ELR (cell line): ENCODE data around the gene APLP1.
A peak's percentile ranks its signal among the peaks of the same experiment; 100 is the strongest.
"Not testable (repeated sequence)": the region's sequence is repeated elsewhere in the genome, so short reads cannot be mapped to it uniquely, and the experiment has no call there.

ENCODE experiments used
- DNase-seq: peaks from one replicate; pipeline ENCODE4 v3.0.0-alpha.2; 2015; ENCODE audit warnings: low read depth

Gene APLP1

DNA sequence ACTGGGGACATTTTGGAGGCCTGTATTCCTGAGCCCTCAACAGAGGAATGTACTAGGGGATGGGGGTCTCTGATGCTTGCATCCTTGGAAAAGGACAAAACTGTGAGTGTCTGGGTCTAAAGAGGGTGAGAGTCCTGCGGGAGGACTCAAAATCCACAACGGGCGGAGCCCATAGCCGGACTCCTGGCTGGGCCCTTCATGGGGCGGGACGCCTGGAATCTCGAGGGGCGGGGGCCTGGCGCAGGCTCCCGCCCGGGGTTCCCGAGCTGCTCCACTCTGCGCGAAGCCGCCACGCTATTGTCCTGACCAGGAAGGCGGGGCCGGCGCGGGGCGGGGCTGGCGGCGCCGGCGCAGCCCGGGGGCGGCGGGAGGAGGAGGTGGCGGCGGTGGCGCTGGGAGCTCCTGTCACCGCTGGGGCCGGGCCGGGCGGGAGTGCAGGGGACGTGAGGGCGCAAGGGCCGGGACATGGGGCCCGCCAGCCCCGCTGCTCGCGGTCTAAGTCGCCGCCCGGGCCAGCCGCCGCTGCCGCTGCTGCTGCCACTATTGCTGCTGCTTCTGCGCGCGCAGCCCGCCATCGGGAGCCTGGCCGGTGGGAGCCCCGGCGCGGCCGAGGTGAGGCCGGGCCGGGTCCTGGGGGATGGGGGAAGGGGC lies at the start of gene APLP1:
APLP1 (plus strand) TSS at position 403 of the 651 bp plus-strand sequence; CDS start at position 466, 63 bp downstream.
- peak; percentile 58 for DNase-seq

GRCh38 chr19:35822579-35822978 lies 45.8 kb upstream of the APLP1 start:
- no peak for DNase-seq

- DNase-seq, result no peak
Observed at GRCh38 chr19:35824150-35824549, 44.2 kb upstream of the APLP1 start.

GRCh38 chr19:35828692-35829301 lies 39.6 kb upstream of the APLP1 start:
- DNase-seq, result peak; percentile 59

- no peak for DNase-seq
Observed at GRCh38 chr19:35830986-35831385, 37.4 kb upstream of the APLP1 start.

DNA sequence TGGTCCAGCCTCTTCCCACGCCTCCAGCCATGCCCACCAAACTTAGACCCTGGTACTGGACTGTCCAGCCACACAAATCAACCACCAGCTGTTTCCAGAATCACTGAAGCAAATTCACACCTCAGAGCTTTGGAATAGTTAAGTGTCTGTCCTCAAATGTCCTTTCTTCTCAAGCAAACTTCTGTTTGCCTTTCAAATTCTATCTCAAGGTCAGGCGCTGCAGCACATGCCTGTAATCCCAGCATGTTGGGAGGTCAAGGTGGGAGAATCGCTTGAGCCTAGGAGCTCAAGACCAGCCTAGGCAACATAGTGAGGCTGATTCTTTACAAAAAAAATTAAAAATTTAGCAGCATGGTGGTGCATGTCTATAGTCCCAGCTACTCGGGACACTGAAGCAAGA lies 36.3 kb upstream of the APLP1 start:
- no peak for DNase-seq

GRCh38 chr19:35833972-35834371 lies 34.4 kb upstream of the APLP1 start:
- DNase-seq, result no peak

DNA sequence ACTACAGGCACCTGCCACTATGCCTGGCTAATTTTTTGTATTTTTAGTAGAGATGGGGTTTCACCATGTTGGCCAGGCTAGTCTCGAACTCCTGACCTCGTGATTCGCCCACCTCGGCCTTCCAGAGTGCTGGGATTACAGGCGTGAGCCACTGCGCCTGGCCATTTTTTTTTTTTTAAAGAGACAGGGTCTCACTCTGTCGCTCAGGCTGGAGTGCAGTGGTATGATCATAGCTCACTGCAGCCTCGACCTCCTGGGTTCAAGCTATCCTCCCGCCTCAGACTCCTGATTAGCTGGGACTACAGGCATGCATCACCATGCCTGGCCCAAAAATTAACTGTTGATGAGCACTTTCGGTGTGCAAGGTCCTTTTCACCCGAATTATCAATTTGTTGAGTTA lies 32.3 kb upstream of the APLP1 start:
- DNase-seq, result not testable (repeated sequence)

DNA sequence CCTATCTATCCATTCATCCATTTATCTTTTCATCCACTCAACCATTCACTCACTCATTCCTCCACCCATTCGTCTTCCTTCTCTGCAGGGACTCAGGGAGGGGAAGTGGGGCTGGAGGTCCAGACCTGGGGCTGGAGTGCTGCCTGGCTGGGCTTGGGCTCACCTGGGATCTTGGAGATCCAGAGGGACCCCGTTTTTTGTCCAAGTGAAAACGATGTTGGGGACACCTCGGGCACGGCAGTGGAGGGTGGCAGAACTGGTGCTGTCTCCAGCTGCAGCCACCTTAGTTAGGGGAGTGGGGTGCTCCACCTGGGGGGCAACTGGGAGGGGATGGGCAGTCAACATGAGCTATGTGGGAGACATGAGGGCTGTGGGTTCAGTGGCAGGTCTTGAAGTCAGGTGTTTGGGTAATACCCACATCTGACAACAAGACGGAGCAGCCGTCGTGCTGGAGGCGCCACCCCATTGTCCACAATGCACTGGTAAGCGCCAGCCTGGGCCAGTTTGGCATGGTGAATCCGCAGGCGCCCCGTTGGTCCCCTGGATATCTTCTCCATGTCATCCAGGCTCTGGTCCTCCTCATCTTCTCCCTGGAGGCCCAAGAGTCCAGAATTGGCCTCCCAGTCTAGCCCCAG lies 26.3 kb upstream of the APLP1 start:
- DNase-seq, result no peak

DNA sequence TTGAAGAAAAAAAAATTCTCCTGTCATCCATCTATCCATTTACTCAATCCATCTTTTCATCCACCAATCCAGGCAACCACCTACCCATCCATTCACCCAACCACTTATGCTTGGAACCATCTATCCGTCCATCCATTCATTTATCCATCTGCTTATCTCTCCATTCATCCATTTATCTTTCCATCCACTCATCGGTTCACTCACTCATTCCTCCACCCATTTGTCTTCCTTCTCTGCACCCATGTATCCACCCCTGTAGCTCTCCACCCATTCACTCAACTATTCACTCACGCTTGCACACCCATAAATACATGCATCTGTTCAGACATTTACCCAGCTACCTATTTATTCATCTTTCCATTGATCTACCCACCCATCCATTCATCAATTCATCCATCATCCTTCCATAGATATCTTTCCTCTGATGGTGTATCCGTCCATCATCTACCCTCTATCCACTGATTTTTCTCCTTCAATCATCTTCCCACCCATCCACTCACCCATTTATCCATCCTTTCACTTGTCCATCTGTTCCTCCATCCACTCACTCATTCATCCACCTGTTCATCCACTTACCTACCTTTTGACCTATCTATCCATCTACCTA lies 25.6 kb upstream of the APLP1 start:
- DNase-seq, result no peak

GRCh38 chr19:35843676-35844481 lies 24.5 kb upstream of the APLP1 start:
- DNase-seq, result no peak

DNA sequence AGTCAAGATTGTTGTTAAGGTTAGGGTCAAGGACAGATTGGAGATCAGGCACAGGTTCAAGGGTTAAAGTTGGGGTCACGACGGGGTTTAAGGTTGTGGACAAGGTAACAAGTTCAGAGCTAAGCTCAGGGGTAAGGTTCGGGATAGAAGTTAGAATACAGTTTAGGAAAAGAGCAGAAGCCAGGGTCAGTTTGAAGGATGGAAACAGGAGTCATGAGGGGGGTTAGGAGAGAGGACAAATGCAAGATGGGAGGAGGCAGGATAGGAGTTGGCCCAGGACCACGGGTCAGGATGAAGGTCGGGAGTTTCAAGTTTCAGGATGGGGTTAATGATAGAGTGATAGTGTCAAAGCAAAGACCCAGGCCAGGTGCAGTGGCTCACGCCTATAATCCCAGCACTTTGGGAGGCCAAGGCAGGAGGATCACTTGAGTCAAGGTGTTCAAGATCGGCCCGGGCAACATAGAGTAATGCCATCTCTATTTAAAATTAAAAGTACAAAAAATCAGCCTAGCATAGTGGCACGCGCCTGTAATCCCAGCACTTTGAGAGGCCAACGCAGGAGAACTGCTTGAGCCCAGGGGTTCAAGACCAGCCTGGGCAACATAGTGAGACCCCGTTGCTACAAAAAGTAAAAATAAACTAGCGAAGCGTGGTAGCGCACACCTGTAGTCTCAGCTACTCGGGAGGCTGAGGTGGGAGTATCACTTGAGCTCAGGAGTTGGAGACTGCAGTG lies 23.7 kb upstream of the APLP1 start:
- no peak for DNase-seq

DNA sequence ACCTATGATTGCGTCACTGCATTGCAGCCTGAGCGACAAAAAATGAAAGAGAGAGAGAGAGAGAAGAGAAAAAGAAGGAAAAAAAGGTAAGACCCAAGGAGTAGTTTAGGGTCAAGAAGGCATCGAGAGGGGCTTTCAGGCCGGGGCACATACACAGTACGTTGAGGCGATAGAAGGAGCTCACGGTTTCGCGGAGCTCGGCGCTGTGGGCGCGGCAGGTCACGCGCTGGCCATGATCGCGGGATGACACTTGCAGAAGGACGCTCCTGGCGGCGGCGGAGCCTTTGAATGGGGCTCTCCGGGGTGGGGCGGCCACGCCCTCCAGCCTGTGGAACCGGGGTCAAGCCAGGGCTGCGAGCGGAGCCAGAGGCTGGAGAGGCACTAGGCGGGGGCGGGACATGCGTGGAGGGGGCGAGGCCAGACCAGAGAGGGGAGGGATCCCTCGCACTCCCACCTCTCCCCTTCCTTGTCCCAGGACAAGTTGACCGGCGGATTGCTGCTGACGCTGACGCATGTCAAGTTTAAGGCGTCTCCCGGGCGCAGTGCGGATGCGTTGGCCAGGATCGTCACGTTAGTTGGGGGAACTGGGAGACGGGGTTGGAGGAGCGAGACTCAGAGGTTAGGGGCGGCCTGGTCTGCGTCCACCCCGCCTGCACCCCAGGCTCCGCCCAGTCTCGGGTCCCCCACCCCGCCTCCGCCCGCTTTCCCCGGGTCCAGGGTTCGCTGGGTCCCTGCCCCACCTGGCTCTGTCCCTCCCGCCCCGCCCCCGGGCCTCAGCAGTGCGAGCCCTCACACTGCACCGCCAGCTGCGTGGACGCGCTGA lies 22.9 kb upstream of the APLP1 start:
- DNase-seq, result peak; percentile 30

DNA sequence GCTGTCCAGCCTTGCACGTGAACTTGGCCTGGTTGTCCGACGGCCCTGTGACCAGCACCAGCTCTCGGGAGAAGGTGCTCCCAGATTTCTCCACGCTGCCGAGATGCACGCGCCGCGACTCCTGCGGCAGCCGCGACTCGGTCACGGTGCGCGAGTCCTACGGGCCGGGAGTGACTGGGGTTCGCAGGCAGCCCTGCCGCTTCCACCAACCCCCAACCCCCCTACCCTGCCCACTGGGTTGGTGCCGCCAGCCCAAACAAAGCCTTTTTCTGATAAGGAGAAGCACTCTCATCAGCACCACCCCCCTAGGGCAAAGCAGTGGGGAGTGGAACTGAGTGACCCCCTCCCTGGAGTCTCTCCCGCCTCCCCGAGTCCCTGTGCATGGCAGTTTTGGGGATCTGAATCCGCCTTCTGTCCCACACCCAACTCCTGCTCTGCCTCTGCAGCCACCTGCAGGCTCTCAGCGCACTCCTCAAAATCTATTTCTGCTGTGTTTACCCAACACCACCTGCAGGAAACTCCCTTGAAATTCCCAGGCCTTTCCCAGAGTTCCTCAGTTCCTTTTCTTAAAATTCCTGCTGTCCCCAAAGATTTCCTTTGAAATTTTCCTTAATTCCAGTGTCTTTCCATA lies 22.2 kb upstream of the APLP1 start:
- DNase-seq, result no peak

- DNase-seq, result no peak
Observed at GRCh38 chr19:35847911-35848310, 20.5 kb upstream of the APLP1 start.

DNA sequence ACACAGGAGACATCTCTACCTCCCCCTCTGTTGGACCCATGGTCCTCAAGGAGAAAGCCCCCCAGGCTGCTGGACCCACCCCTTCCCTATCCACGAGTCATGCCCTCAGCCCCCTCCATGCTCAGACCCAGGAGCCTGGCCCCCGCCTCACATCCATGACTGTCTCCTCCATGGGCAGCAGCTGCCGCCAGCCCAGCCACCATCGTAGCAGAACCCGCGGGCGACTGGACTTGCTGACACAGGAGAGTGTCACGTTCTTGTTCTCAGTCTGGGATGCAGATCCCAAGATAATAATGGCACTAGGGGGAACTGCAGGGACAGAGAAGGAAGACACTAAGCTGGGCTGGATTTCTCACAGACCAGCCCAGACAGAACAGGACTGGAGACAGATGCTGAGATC lies 19.9 kb upstream of the APLP1 start:
- DNase-seq, result no peak

DNA sequence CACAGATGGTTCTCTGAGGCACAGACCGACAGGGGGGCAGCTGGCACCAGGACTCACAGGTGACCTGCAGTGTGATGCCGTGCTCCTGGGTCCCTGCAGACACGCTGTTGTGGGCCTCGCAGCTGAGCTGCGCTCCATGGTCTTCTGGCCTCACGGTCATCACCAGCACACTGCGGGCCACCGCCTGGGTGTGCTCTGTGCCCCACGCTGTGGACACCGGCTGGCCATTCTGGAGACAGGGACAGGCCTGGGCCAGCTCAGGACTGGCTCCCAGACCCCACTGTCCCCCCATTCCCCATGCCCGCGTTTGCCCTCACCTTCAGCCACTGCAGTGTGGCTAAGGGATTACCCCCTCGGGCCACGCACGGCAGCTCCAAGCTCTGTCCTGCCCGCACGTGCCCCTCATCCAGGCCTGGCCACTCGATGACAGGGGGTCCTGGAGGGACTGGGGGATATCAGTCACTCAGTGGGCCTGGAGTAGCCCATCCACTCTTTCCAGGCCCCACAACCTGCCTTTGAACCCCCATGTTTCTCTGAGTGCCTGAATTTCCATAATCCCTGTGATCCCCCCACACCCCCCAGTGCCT lies 19.4 kb upstream of the APLP1 start:
- no peak for DNase-seq

GRCh38 chr19:35851213-35852028 lies 17.0 kb upstream of the APLP1 start:
- DNase-seq, result no peak
